Kidney epithelial cell (primary cell): ENCODE data around the gene GPR180. TPM values are rescaled to one million over a fixed set of nuclear protein-coding genes. Genes with fewer than 3 reads are reported as not detected.

Experiments used
- DNase-seq: peaks from one replicate; pipeline ENCODE4 v3.0.0-alpha.2; 2010; ENCODE audit warnings: low read depth
- H3K27me3 ChIP-seq: 2 replicates; pipeline ENCODE4 v1.6.0; 2011; ENCODE audit warnings: low read length; ENCODE audit not compliant: control insufficient read depth, insufficient read depth
- H3K36me3 ChIP-seq: 2 replicates; pipeline ENCODE4 v1.5.1; 2011; ENCODE audit warnings: low read length; ENCODE audit not compliant: control insufficient read depth, insufficient read depth
- H3K4me3 ChIP-seq: 2 replicates; pipeline ENCODE4 v1.5.1; 2011; ENCODE audit warnings: low read depth, mild to moderate bottlenecking, control low read depth, low read length
- CTCF ChIP-seq: IDR thresholded peaks from 2 replicates; pipeline ENCODE4 v1.5.1; 2011; ENCODE audit warnings: mild to moderate bottlenecking, moderate library complexity, low read length, control low read depth, inconsistent platforms; ENCODE audit not compliant: insufficient read depth, poor library complexity, severe bottlenecking
- total RNA-seq: library from RNA; depleted of rRNA; stranded (reverse); fragments of >200 nt; gene quantifications from 2 replicates; pipeline ENCODE4 v1.2.3, GENCODE V29; 2015

GPR180 gene
- total RNA-seq, 1 donor from 2014 or later: 7.5 TPM

- no peak for TF ChIP-seq CTCF
- Histone ChIP-seq H3K36me3 (no peaks in the 10 kb centered on the region), H3K4me3 (no peak overlapping the region), H3K27me3 (no peaks in the 10 kb centered on the region)
- DNase-seq: no peak
These were observed 13.1 kb upstream of the GPR180 start for GRCh38 chr13:94588541-94588940.

- H3K36me3 ChIP-seq: no peaks in the 10 kb centered on the region
- TF ChIP-seq CTCF: no peak
- DNase-seq: no peak
- H3K4me3 ChIP-seq: no peak overlapping the region
- no peaks in the 10 kb centered on the region for H3K27me3 ChIP-seq
These were observed 10.9 kb upstream of the GPR180 start for GRCh38 chr13:94590744-94591143.

DNA sequence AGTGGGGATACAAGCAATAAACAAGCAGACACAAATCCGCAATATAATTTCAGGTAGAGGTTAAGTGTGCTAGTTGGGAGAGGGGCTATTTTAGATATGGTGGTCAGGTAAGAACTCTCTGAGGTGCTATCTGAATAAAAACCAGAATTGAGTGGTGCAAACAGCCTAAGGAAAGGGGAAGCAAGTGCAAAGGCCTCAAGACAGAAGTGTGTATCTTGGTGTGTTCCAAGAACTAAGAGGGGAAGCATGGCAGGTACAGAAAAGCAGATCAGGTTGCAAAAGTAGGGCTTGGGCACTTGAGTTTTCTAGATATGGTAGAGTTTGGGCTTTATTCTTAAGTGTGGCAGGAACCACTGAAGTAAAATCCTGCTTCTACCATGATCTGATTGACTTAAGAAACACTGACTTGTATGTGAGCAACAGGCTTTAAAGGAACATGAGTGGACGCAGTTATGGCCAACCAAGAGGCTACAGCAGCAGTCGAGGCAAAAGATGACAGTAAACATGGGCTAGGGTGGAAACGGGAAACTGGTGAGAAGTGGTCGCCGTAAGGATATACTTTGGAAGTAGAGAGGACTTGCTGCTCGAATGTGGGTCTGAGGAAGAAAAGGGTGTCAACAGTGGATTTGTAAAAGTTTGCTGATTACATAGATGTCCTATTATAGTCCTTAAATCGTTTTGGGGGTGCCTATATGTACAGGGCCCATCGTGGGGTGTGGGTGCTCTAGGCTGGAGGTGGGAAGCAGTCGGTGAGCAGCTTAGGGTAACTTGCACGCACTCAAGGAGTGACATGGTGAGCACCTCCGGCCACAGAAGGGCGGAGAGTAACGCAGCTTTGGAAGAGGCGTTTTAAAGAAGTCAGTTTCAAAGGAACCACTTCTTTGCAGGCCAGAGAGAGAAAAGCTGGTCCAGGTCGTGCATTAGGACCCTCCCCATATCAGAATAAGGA, 6.4 kb upstream of the GPR180 start:
- no peak for DNase-seq
- peak overlapping the region; percentile 73 for H3K4me3 ChIP-seq
- no peak for TF ChIP-seq CTCF
- H3K36me3 ChIP-seq: no peaks in the 10 kb centered on the region
- H3K27me3 ChIP-seq: no peaks in the 10 kb centered on the region

GRCh38 chr13:94595950-94596574, 5.6 kb upstream of the GPR180 start, which contains the start of gene TGDS:
TSS of gene TGDS (minus strand) at chr13:94596152. CDS start at chr13:94596136, 16 bp downstream.
- no peak for TF ChIP-seq CTCF
- Histone ChIP-seq H3K4me3 (peak within 1 kb of the TSS; percentile 73), H3K27me3 (no peaks in the 10 kb centered on the region), H3K36me3 (no peaks in the 10 kb centered on the region)
- DNase-seq: peak; percentile 88

- H3K27me3 ChIP-seq: no peaks in the 10 kb centered on the region
- no peak for DNase-seq
- no peak for TF ChIP-seq CTCF
- H3K4me3 ChIP-seq: peak overlapping the region; percentile 73
- no peaks in the 10 kb centered on the region for H3K36me3 ChIP-seq
These were observed 5.1 kb upstream of the GPR180 start for GRCh38 chr13:94596575-94596971.

- H3K36me3 ChIP-seq: no peaks in the 10 kb centered on the region
- no peak for TF ChIP-seq CTCF
- H3K4me3 ChIP-seq: no peak overlapping the region
- H3K27me3 ChIP-seq: no peaks in the 10 kb centered on the region
- no peak for DNase-seq
These were observed 3.4 kb upstream of the GPR180 start for GRCh38 chr13:94598281-94598680.
